ENCODE results near the gene HNF1B.
"Not testable (repeated sequence)": the region's sequence is repeated elsewhere in the genome, so short reads cannot be mapped to it uniquely, and the experiment has no call there.

HNF1B gene

GRCh38 chr17:37744961-37745800 lies at the start of gene HNF1B:
TSS of gene HNF1B (minus strand) at chr17:37745059. CDS start at chr17:37744884, 175 bp downstream.
- DNase-seq, result no peak

- no peak for DNase-seq
These were observed 47.9 kb upstream of the HNF1B start for GRCh38 chr17:37792787-37793186.

- DNase-seq, result no peak
These were observed 46.9 kb upstream of the HNF1B start for GRCh38 chr17:37791447-37792399.

GRCh38 chr17:37789771-37790541 lies 45.1 kb upstream of the HNF1B start:
- no peak for DNase-seq

- no peak for DNase-seq
These were observed 44.2 kb upstream of the HNF1B start for GRCh38 chr17:37789021-37789565.

- no peak for DNase-seq
These were observed 43.7 kb upstream of the HNF1B start for GRCh38 chr17:37788526-37788925.

- no peak for DNase-seq
These were observed 42.3 kb upstream of the HNF1B start for GRCh38 chr17:37787055-37787757.

- no peak for DNase-seq
These were observed 41.6 kb upstream of the HNF1B start for GRCh38 chr17:37786481-37786880.

GRCh38 chr17:37782460-37782859 lies 37.6 kb upstream of the HNF1B start:
- not testable (repeated sequence) for DNase-seq

- no peak for DNase-seq
These were observed 36.6 kb upstream of the HNF1B start for GRCh38 chr17:37781451-37781850.

GRCh38 chr17:37779554-37779953 lies 34.7 kb upstream of the HNF1B start:
- no peak for DNase-seq

- no peak for DNase-seq
These were observed 29.6 kb upstream of the HNF1B start for GRCh38 chr17:37774504-37774903.

- no peak for DNase-seq
These were observed 28.1 kb upstream of the HNF1B start for GRCh38 chr17:37772982-37773381.

GRCh38 chr17:37770631-37771518 lies 26.0 kb upstream of the HNF1B start:
- peak in 1 of 2 experiments; percentile 36 for DNase-seq

- DNase-seq, result no peak
These were observed 24.2 kb upstream of the HNF1B start for GRCh38 chr17:37769050-37769449.

- DNase-seq, result no peak
These were observed 23.6 kb upstream of the HNF1B start for GRCh38 chr17:37768438-37768837.

GRCh38 chr17:37766971-37767370 lies 22.1 kb upstream of the HNF1B start:
- DNase-seq, result no peak

- DNase-seq, result no peak
These were observed 19.5 kb upstream of the HNF1B start for GRCh38 chr17:37764383-37764782.

- DNase-seq, result no peak
These were observed 17.8 kb upstream of the HNF1B start for GRCh38 chr17:37762666-37763065.

- no peak for DNase-seq
These were observed 17.1 kb upstream of the HNF1B start for GRCh38 chr17:37761961-37762360.

- DNase-seq, result no peak
These were observed 16.2 kb upstream of the HNF1B start for GRCh38 chr17:37761059-37761458.
